WTC11 (cell line): ENCODE results near the gene ITPRID2. TPM values are rescaled to one million over a fixed set of nuclear protein-coding genes. Genes with fewer than 3 reads are reported as not detected.

Experiments used
- ATAC-seq: fragments of 200-7000 bp; cut with Tn5 transposase; 2 replicates; pipeline ENCODE4 v1.10.0; 2021; ENCODE audit warnings: mild to moderate bottlenecking, moderate library complexity
- CTCF ChIA-PET: fragments of 300-600 bp; sonication (Branson Sonifier 250); formaldehyde crosslinking; loops from one replicate; lab custom pipeline; 2021; ENCODE audit warnings: antibody characterized with exemption; lab: Charles Lee
- POLR2A ChIA-PET: fragments of 350-600 bp; sonication (Branson Sonifier 250); formaldehyde crosslinking; loops from one replicate; lab custom pipeline; 2021; ENCODE audit warnings: antibody characterized with exemption; lab: Charles Lee
- DNase-seq: peaks from one replicate; pipeline ENCODE4 v3.0.0; 2021; ENCODE audit warnings: low spot score
- H3K27ac Mint-ChIP-seq: 2 replicates; pipeline ENCODE4 v1.8.0; 2021; ENCODE audit warnings: mixed read lengths
- H3K27me3 Mint-ChIP-seq: 2 replicates; pipeline ENCODE4 v1.8.0; 2021; ENCODE audit warnings: low read depth, mild to moderate bottlenecking, moderate library complexity, mixed read lengths
- H3K36me3 Mint-ChIP-seq: 2 replicates; pipeline ENCODE4 v1.8.0; 2021; ENCODE audit warnings: mixed read lengths
- H3K4me1 Mint-ChIP-seq: 2 replicates; pipeline ENCODE4 v1.8.0; 2022; ENCODE audit warnings: mixed read lengths
- H3K4me3 Mint-ChIP-seq: 2 replicates; pipeline ENCODE4 v1.8.0; 2021; ENCODE audit warnings: mild to moderate bottlenecking, moderate library complexity, mixed read lengths
- H3K9me3 Mint-ChIP-seq: 2 replicates; pipeline ENCODE4 v1.8.0; 2021; ENCODE audit warnings: mixed read lengths
- AR ChIP-seq: fragments of 250-450 bp; sonication (Bioruptor Pico); IDR thresholded peaks from 2 replicates; pipeline ENCODE4 v1.9.0; 2021; ENCODE audit warnings: mild to moderate bottlenecking
- ARID4B ChIP-seq: sonication (generic); formaldehyde crosslinking; IDR thresholded peaks from 2 replicates; pipeline ENCODE4 v1.8.0; 2023; ENCODE audit warnings: missing genetic modification reagents, mild to moderate bottlenecking, borderline replicate concordance
- ATF2 ChIP-seq: sonication (generic); formaldehyde crosslinking; IDR thresholded peaks from 2 replicates; pipeline ENCODE4 v1.8.1; 2022; ENCODE audit warnings: low read depth, missing genetic modification reagents, borderline replicate concordance
- E2F4 ChIP-seq: sonication (generic); formaldehyde crosslinking; IDR thresholded peaks from 2 replicates; pipeline ENCODE4 v1.8.1; 2022; ENCODE audit warnings: low read depth, mild to moderate bottlenecking, moderate library complexity, missing genetic modification reagents, borderline replicate concordance
- ESRRA ChIP-seq: sonication (generic); formaldehyde crosslinking; IDR thresholded peaks from 2 replicates; pipeline ENCODE4 v1.8.1; 2022; ENCODE audit warnings: mild to moderate bottlenecking, missing genetic modification reagents, borderline replicate concordance
- ETV6 ChIP-seq: sonication (generic); formaldehyde crosslinking; IDR thresholded peaks from 2 replicates; pipeline ENCODE4 v1.8.1; 2022; ENCODE audit warnings: mild to moderate bottlenecking, missing genetic modification reagents
- FOXP4 ChIP-seq: sonication (generic); formaldehyde crosslinking; IDR thresholded peaks from 2 replicates; pipeline ENCODE4 v1.8.0; 2022; ENCODE audit warnings: mild to moderate bottlenecking, missing genetic modification reagents
- JAZF1 ChIP-seq: fragments of 250-450 bp; sonication (Bioruptor Pico); IDR thresholded peaks from 2 replicates; pipeline ENCODE4 v1.9.0; 2021; ENCODE audit warnings: moderate library complexity, mild to moderate bottlenecking, inconsistent platforms
- NR2C2 ChIP-seq: sonication (generic); formaldehyde crosslinking; IDR thresholded peaks from 2 replicates; pipeline ENCODE4 v1.8.0; 2022; ENCODE audit warnings: mild to moderate bottlenecking, missing genetic modification reagents
- OVOL2 ChIP-seq: fragments of 250-450 bp; sonication (Bioruptor Pico); IDR thresholded peaks from 2 replicates; pipeline ENCODE4 v1.9.0; 2021; ENCODE audit warnings: mild to moderate bottlenecking, borderline replicate concordance
- PRRX2 ChIP-seq: fragments of 250-450 bp; sonication (Bioruptor Pico); IDR thresholded peaks from 2 replicates; pipeline ENCODE4 v1.8.0; 2021; ENCODE audit warnings: mild to moderate bottlenecking
- TEAD1 ChIP-seq: sonication (generic); formaldehyde crosslinking; IDR thresholded peaks from 2 replicates; pipeline ENCODE4 v1.8.0; 2022; ENCODE audit warnings: mild to moderate bottlenecking, missing genetic modification reagents
- TEAD4 ChIP-seq: sonication (generic); formaldehyde crosslinking; IDR thresholded peaks from 2 replicates; pipeline ENCODE4 v1.8.0; 2022; ENCODE audit warnings: mild to moderate bottlenecking, missing genetic modification reagents
- TP53 ChIP-seq: sonication (generic); formaldehyde crosslinking; IDR thresholded peaks from 2 replicates; pipeline ENCODE4 v1.8.1; 2023; ENCODE audit warnings: mild to moderate bottlenecking, missing genetic modification reagents
- USF1 ChIP-seq: sonication (generic); formaldehyde crosslinking; IDR thresholded peaks from 2 replicates; pipeline ENCODE4 v1.8.0; 2022; ENCODE audit warnings: mild to moderate bottlenecking, missing genetic modification reagents
- ZNF219 ChIP-seq: sonication (generic); formaldehyde crosslinking; IDR thresholded peaks from 2 replicates; pipeline ENCODE4 v1.8.0; 2023; ENCODE audit warnings: missing genetic modification reagents, mild to moderate bottlenecking, borderline replicate concordance
- ZNF317 ChIP-seq: sonication (generic); formaldehyde crosslinking; IDR thresholded peaks from 2 replicates; pipeline ENCODE4 v1.8.1; 2023; ENCODE audit warnings: low read depth, mild to moderate bottlenecking, moderate library complexity, missing genetic modification reagents, borderline replicate concordance
- ZNF423 ChIP-seq: fragments of 250-450 bp; sonication (Bioruptor Pico); IDR thresholded peaks from 2 replicates; pipeline ENCODE4 v2.1.2; 2022; ENCODE audit warnings: mild to moderate bottlenecking, moderate library complexity
- ZSCAN18 ChIP-seq: fragments of 250-450 bp; sonication (Bioruptor Pico); IDR thresholded peaks from 2 replicates; pipeline ENCODE4 v2.1.2; 2022; ENCODE audit warnings: mild to moderate bottlenecking, moderate library complexity
- total RNA-seq: library from RNA; stranded (reverse); gene quantifications from 3 replicates; pipeline ENCODE4 v1.2.3, GENCODE V29; 2021

Gene ITPRID2
- total RNA-seq, 1 experiment from 2014 or later: 19.4 TPM

GRCh38 chr2:181907635-181908034 lies 16.1 kb downstream of the ITPRID2 start (continued):
- TF ChIP-seq E2F4 (CRISPR knock-in tag) (no peak), ZSCAN18 (CRISPR knock-in tag) (no peak), ZNF317 (CRISPR knock-in tag) (no peak), JAZF1 (CRISPR knock-in tag) (no peak), ETV6 (CRISPR knock-in tag) (no peak)

GRCh38 chr2:181910028-181910831 lies 18.7 kb downstream of the ITPRID2 start:
- Mint-ChIP-seq H3K27me3 (no peaks in the 10 kb centered on the region), H3K4me1 (no peaks in the 10 kb centered on the region), H3K27ac (no peak overlapping the region), H3K9me3 (no peaks in the 10 kb centered on the region), H3K4me3 (no peak overlapping the region), H3K36me3 (peaks cover 9% of the 10 kb centered on the region)
- ChIA-PET POLR2A (no interaction called here), CTCF (no interaction called here)
- ATAC-seq (no peak), DNase-seq (no peak)
- no peak for TF ChIP-seq FOXP4 (CRISPR knock-in tag)
- TF ChIP-seq ATF2 (CRISPR knock-in tag): no peak
- TF ChIP-seq OVOL2 (CRISPR knock-in tag): no peak
- TF ChIP-seq ESRRA (CRISPR knock-in tag): no peak
- TF ChIP-seq NR2C2 (CRISPR knock-in tag): no peak
- no peak for TF ChIP-seq ZNF423 (CRISPR knock-in tag)
- no peak for TF ChIP-seq TP53 (CRISPR knock-in tag)
- no peak for TF ChIP-seq USF1
- no peak for TF ChIP-seq TEAD4 (CRISPR knock-in tag)
- no peak for TF ChIP-seq TEAD1
- no peak for TF ChIP-seq ZNF219
- no peak for TF ChIP-seq PRRX2 (CRISPR knock-in tag)
- TF ChIP-seq AR (CRISPR knock-in tag): no peak
- TF ChIP-seq ARID4B (CRISPR knock-in tag): no peak
- no peak for TF ChIP-seq E2F4 (CRISPR knock-in tag)
